ENCODE data around the gene STIP1.

Gene STIP1

DNA sequence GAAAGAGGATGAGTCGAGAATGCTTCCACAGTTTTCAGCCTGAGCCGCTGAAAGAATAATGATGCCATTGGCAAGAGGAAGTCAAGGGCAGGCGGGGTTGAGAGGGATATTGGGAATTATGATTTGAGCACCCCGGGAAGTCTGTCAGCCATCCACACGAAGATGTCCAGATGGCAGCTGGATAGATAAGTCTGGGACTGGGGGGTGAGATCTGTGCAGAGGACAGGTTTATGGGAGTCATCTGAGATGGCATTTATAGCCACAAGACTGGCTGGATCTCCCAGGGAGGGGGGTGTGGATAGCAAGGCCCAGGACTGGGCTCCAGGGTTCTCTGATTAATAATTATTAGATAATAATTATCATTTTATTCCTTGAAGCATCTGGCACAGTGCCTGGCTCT, 5.1 kb upstream of the STIP1 start:
- Histone ChIP-seq H3K36me3 (replicated peaks; ENCODE audit: insufficient read depth, low read length) (no peaks in the 10 kb centered on the region), H3K4me3 (ENCODE audit: low read length) (no peak overlapping the region), H3K9me3 (replicated peaks; ENCODE audit: insufficient read depth, low read length) (no peaks in the 10 kb centered on the region), H4K20me1 (ENCODE audit: insufficient read depth, low read length) (no peaks in the 10 kb centered on the region), H3K9me2 (replicated peaks; ENCODE audit: insufficient read depth, low read length) (no peaks in the 10 kb centered on the region), H3K27me3 (replicated peaks; ENCODE audit: insufficient read depth, low read length) (no peaks in the 10 kb centered on the region), H3K27ac (ENCODE audit: low read length) (no peak overlapping the region), H3F3A (ENCODE audit: insufficient read depth, low read length) (peaks cover 21% of the 10 kb centered on the region), H3K4me2 (ENCODE audit: low read depth, low read length) (peak overlapping the region; percentile 74; the same call in 1 of the 2 replicates), H3K9ac (ENCODE audit: low read length) (peak overlapping the region; percentile 37; the same call in 1 of the 2 replicates), H2AFZ (ENCODE audit: low read length) (0 out of 2 replicates have a peak overlapping the region, but pooled peaks have one; percentile 44), H3K4me1 (ENCODE audit: low read length) (peaks cover 24% of the 10 kb centered on the region), H3K79me2 (ENCODE audit: low read length) (peaks cover 25% of the 10 kb centered on the region)
- DNase-seq = no peak
- TF ChIP-seq EZH2phosphoT487 (IDR thresholded peaks at IDR 0.05; ENCODE audit: low read length) (no peak), EZH2 (optimal IDR thresholded peaks at IDR 0.05; ENCODE audit: low read depth, low read length) (no peak)
- TF ChIP-seq, protein P1, sequence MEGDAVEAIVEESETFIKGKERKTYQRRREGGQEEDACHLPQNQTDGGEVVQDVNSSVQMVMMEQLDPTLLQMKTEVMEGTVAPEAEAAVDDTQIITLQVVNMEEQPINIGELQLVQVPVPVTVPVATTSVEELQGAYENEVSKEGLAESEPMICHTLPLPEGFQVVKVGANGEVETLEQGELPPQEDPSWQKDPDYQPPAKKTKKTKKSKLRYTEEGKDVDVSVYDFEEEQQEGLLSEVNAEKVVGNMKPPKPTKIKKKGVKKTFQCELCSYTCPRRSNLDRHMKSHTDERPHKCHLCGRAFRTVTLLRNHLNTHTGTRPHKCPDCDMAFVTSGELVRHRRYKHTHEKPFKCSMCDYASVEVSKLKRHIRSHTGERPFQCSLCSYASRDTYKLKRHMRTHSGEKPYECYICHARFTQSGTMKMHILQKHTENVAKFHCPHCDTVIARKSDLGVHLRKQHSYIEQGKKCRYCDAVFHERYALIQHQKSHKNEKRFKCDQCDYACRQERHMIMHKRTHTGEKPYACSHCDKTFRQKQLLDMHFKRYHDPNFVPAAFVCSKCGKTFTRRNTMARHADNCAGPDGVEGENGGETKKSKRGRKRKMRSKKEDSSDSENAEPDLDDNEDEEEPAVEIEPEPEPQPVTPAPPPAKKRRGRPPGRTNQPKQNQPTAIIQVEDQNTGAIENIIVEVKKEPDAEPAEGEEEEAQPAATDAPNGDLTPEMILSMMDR (IDR thresholded peaks at IDR 0.05; ENCODE audit: low read length) = no peak

DNA sequence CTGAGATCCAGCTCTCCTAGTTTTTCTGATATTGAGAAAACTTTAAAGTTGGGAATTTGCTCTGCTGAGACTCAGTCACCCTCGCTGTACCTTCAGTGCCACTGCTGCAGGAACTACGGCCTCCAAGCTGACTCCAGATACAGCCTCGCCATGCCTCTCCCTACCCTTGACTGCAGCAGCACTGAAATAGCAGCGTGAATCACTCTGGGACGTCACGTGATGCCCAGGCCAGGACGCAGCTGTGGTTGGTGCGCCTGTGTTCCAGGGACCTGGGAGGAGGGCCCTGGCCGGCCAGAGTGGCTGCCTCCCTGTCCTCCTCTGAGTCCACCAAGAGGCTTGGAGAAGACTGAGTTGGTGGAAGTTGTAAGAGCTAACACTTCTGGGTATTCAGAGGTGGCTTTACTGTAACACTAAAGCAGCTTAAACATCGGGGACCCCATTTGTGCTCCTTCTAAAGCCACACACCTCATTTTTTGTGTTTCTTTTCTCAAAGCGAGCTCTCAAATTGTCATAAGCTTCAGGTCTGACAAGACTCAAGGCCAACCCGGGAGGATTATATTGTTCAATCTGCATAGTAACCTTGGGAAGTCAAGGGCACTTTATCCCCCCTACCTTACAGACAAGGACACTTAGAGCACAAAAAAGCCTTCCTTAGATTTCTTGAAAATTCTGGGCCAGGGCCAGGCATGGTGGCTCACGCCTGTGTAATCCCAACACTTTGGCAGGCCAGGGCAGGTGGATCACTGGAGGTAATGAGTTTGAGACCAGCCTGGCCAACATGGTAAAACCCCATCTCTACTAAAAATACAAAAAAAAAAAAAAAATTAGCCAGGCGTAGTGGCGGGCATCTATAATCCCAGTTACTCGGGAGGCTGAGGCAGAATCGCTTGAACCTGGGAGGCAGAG, 4.2 kb upstream of the STIP1 start:
- TF ChIP-seq, protein P1 (IDR thresholded peaks at IDR 0.05; ENCODE audit: low read length) = no peak
- TF ChIP-seq EZH2phosphoT487 (IDR thresholded peaks at IDR 0.05; ENCODE audit: low read length) (no peak), EZH2 (optimal IDR thresholded peaks at IDR 0.05; ENCODE audit: low read depth, low read length) (no peak)
- peak overlapping the region; percentile 37; the same call in 1 of the 2 replicates for H3K9ac ChIP-seq (ENCODE audit: low read length)
- no peaks in the 10 kb centered on the region for H3K36me3 ChIP-seq (replicated peaks; ENCODE audit: insufficient read depth, low read length)
- peaks cover 25% of the 10 kb centered on the region for H3K79me2 ChIP-seq (ENCODE audit: low read length)
- H3K9me3 ChIP-seq (replicated peaks; ENCODE audit: insufficient read depth, low read length) = no peaks in the 10 kb centered on the region
- peaks cover 21% of the 10 kb centered on the region for H3F3A ChIP-seq (ENCODE audit: insufficient read depth, low read length)
- H3K4me2 ChIP-seq (ENCODE audit: low read depth, low read length) = peak overlapping the region; percentile 74
- DNase-seq = peak; percentile 88
- no peaks in the 10 kb centered on the region for H3K27me3 ChIP-seq (replicated peaks; ENCODE audit: insufficient read depth, low read length)
- peaks cover 24% of the 10 kb centered on the region for H3K4me1 ChIP-seq (ENCODE audit: low read length)
- no peaks in the 10 kb centered on the region for H3K9me2 ChIP-seq (replicated peaks; ENCODE audit: insufficient read depth, low read length)
- H2AFZ ChIP-seq (ENCODE audit: low read length) = peak overlapping the region; percentile 44
- no peaks in the 10 kb centered on the region for H4K20me1 ChIP-seq (ENCODE audit: insufficient read depth, low read length)
- peak overlapping the region; percentile 23; the same call in 1 of the 2 replicates for H3K4me3 ChIP-seq (ENCODE audit: low read length)
- H3K27ac ChIP-seq (ENCODE audit: low read length) = peak overlapping the region; percentile 43; the same call in 1 of the 2 replicates

DNA sequence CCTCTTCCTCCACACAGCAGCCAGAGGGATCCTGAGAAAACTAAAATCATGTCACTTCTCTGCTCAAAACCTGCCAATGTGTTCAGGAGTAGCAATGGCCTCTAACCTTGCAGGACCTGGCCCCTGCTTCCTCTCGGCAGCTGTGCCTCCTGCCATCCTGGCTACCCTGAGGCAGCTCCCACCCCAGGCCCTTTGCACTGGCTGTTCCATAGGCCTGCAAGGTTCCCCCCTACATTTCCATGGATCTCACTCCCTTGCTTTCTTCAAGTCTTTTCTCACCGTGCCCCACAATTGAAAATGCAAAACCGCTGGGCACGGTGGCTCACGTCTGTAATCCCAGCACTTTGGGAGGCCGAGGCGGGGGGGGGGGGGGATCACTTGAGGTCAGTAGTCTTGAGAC, 2.1 kb upstream of the STIP1 start:
- H3K4me3 ChIP-seq (ENCODE audit: low read length) = no peak overlapping the region
- TF ChIP-seq, protein P1 (IDR thresholded peaks at IDR 0.05; ENCODE audit: low read length) = no peak
- no peak for TF ChIP-seq EZH2 (optimal IDR thresholded peaks at IDR 0.05; ENCODE audit: low read depth, low read length)
- no peak for TF ChIP-seq EZH2phosphoT487 (IDR thresholded peaks at IDR 0.05; ENCODE audit: low read length)
- H3F3A ChIP-seq (ENCODE audit: insufficient read depth, low read length) = peaks cover 29% of the 10 kb centered on the region
- peak overlapping the region; percentile 75; the same call in 1 of the 2 replicates for H3K4me2 ChIP-seq (ENCODE audit: low read depth, low read length)
- no peak overlapping the region for H3K27ac ChIP-seq (ENCODE audit: low read length)
- no peaks in the 10 kb centered on the region for H3K9me3 ChIP-seq (replicated peaks; ENCODE audit: insufficient read depth, low read length)
- no peaks in the 10 kb centered on the region; the same call in 1 of the 2 replicates for H4K20me1 ChIP-seq (ENCODE audit: insufficient read depth, low read length)
- no peaks in the 10 kb centered on the region for H3K9me2 ChIP-seq (replicated peaks; ENCODE audit: insufficient read depth, low read length)
- H3K4me1 ChIP-seq (ENCODE audit: low read length) = peaks cover 17% of the 10 kb centered on the region
- H2AFZ ChIP-seq (ENCODE audit: low read length) = no peak overlapping the region
- no peaks in the 10 kb centered on the region for H3K27me3 ChIP-seq (replicated peaks; ENCODE audit: insufficient read depth, low read length)
- peaks cover 25% of the 10 kb centered on the region for H3K79me2 ChIP-seq (ENCODE audit: low read length)
- H3K9ac ChIP-seq (ENCODE audit: low read length) = no peak overlapping the region
- no peaks in the 10 kb centered on the region for H3K36me3 ChIP-seq (replicated peaks; ENCODE audit: insufficient read depth, low read length)
- DNase-seq = no peak

Measured in MM.1S (cell line).